ENCODE measurements around the gene ZHX3. TPM values are rescaled to one million over a fixed set of nuclear protein-coding genes. Genes with fewer than 3 reads are reported as not detected.

ZHX3 gene
- total RNA-seq, 2 donors from 2014 or later = 10.9 to 11.9 TPM

DNA sequence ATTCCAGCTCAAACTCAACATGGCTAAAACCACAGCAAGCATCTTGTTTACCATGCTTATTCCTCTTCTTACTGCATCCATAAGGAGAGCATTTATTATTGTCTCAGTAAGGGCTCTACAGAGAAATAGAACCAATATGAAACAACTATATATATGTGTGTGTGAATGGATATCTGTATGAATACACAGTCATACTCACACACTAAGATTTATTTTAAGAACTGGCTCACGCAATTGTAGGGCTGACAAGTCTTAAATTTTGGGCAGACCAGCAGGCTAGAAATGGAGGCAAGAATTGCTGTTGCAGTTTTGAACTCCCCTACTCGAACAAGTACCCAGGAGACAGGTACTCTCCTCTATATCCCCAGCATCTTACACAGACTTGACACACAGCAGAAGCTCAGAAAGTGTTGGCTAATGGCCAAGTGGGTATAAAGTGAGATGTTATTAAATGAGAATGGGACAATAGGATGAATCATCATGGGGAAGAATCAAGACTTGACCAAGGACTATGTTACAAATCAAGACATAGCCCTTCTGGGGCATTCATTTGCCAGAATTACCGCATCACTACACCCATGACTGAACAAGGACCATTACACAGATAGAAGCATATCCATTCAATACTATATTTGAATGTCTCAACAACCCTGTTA lies 13.0 kb downstream of the ZHX3 start:
- Histone ChIP-seq H3K9me3 (no peaks in the 10 kb centered on the region), H3K27ac (no peak overlapping the region), H3K27me3 (no peaks in the 10 kb centered on the region), H3K4me3 (no peak overlapping the region), H3K36me3 (replicated peaks in 1 of 2; ENCODE audit: insufficient read depth in 1 of 2, low read depth in 2 of 2) (no peaks in the 10 kb centered on the region), H3K4me1 (peaks cover 14% of the 10 kb centered on the region)
- intact Hi-C loops (cut with DNase I) = no loop called here
- 95 to 97% methylated on average over 3 of the region's 3 CpGs for WGBS, 2 donors
- ATAC-seq = no peak
- no peak for DNase-seq
- TF ChIP-seq, protein P1, sequence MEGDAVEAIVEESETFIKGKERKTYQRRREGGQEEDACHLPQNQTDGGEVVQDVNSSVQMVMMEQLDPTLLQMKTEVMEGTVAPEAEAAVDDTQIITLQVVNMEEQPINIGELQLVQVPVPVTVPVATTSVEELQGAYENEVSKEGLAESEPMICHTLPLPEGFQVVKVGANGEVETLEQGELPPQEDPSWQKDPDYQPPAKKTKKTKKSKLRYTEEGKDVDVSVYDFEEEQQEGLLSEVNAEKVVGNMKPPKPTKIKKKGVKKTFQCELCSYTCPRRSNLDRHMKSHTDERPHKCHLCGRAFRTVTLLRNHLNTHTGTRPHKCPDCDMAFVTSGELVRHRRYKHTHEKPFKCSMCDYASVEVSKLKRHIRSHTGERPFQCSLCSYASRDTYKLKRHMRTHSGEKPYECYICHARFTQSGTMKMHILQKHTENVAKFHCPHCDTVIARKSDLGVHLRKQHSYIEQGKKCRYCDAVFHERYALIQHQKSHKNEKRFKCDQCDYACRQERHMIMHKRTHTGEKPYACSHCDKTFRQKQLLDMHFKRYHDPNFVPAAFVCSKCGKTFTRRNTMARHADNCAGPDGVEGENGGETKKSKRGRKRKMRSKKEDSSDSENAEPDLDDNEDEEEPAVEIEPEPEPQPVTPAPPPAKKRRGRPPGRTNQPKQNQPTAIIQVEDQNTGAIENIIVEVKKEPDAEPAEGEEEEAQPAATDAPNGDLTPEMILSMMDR (IDR thresholded peaks at IDR 0.05) = no peak
- no peak for TF ChIP-seq POLR2A (IDR thresholded peaks at IDR 0.05)

DNA sequence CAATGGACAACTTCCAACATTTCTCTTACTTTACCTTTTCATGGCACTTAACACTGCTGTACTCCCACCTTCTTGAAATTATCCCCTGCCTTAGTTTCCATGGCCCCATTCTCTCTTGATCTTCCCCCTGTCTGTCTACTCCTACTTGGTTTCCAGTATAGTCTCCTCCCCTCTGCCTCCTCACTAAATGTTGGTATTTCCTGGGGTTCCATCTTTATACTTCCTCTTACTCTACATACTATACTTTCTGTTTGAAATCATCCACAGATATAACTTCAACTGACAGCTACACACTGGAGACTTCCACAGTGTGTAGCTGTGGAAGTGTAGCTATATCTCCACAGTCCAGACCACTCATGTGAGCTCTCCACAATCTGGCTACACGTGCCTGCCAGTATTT lies 13.5 kb downstream of the ZHX3 start:
- Histone ChIP-seq H3K4me3 (no peak overlapping the region), H3K36me3 (replicated peaks in 1 of 2; ENCODE audit: insufficient read depth in 1 of 2, low read depth in 2 of 2) (no peaks in the 10 kb centered on the region), H3K27me3 (no peaks in the 10 kb centered on the region), H3K4me1 (peaks cover 8% of the 10 kb centered on the region), H3K27ac (no peak overlapping the region), H3K9me3 (no peaks in the 10 kb centered on the region)
- TF ChIP-seq POLR2A (IDR thresholded peaks at IDR 0.05) = no peak
- TF ChIP-seq, protein P1 (IDR thresholded peaks at IDR 0.05) = no peak
- ATAC-seq (no peak), DNase-seq (no peak)
- WGBS, 2 donors = 77 to 93% methylated on average over 1 of the region's 1 CpG
- intact Hi-C loops (cut with DNase I) = no loop called here

DNA sequence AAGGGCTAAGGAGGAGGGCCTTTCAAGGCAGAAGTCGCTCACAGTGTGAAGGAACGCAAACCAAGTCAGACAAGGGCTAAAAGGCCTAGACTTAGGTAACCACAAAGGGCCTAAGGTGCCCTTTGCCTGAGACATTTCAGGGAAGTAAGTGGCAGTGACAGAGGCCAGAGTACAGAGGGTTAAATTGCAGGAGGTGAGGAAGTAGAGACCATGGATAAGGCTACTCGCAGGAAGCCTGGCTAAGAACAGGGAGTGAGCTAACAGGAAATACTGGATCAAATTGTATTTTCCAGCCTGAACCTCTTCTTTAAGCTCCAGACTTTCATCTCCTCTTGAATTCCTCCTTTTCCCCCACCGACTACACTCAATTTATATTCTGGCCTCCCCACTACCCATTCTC lies 16.6 kb downstream of the ZHX3 start:
- DNase-seq (no peak), ATAC-seq (no peak)
- WGBS, 2 donors = 75 to 78% methylated on average over 4 of the region's 4 CpGs
- H3K27me3 ChIP-seq = no peaks in the 10 kb centered on the region
- no peak overlapping the region for H3K27ac ChIP-seq
- no peak for TF ChIP-seq POLR2A (IDR thresholded peaks at IDR 0.05)
- TF ChIP-seq, protein P1 (IDR thresholded peaks at IDR 0.05) = no peak
- no peaks in the 10 kb centered on the region for H3K36me3 ChIP-seq (replicated peaks in 1 of 2; ENCODE audit: insufficient read depth in 1 of 2, low read depth in 2 of 2)
- H3K9me3 ChIP-seq = no peaks in the 10 kb centered on the region
- no peak overlapping the region for H3K4me3 ChIP-seq
- H3K4me1 ChIP-seq = peaks cover 4% of the 10 kb centered on the region
- intact Hi-C loops (cut with DNase I) = no loop called here

DNA sequence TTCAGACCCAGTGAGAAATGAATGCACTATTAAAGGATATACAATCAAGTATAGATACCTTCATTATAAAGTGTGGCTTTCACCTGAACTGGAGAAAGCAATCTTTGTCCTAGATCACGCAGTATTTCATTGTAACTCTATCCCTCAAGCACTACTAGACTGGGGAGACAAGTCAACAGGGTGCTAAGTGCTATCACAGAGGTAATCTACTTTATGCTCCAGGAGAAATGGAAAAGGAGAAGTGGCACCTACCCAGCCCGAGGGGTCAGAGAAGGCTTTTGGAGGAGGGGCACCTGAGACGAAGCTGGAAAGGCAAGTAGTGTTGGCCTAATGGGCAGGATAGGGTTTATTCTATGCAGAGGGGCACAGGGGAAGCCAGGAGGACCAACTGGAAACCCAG lies 17.1 kb downstream of the ZHX3 start:
- intact Hi-C loops (cut with DNase I) = no loop called here
- Histone ChIP-seq H3K4me1 (peaks cover 4% of the 10 kb centered on the region), H3K27ac (no peak overlapping the region), H3K36me3 (replicated peaks in 1 of 2; ENCODE audit: insufficient read depth in 1 of 2, low read depth in 2 of 2) (no peaks in the 10 kb centered on the region), H3K4me3 (no peak overlapping the region), H3K27me3 (no peaks in the 10 kb centered on the region), H3K9me3 (no peaks in the 10 kb centered on the region)
- DNase-seq (no peak), ATAC-seq (no peak)
- TF ChIP-seq, protein P1 (IDR thresholded peaks at IDR 0.05) = no peak
- 63 to 77% methylated on average over 3 of the region's 3 CpGs for whole genome bisulfite sequencing, 2 donors

DNA sequence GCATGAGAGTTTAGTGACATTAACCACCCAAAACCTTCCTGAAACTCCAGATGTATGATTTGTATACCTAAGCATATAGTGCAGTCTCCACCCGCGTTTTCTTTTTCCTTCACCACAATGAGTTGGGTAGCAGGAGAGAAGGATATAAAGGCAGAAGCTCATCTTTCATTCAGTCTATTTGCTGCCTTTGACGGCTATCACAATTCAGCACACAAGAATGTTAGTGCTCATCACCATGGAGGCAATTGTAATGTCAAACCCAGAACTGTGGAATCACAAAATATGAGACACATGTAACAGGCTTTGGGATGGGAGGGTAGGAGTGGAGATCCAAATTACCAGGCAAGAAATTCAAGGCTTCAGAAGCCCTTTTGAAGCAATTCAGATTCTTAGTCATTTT lies 17.6 kb downstream of the ZHX3 start:
- H3K27me3 ChIP-seq = no peaks in the 10 kb centered on the region
- H3K27ac ChIP-seq = no peak overlapping the region
- no peak for TF ChIP-seq POLR2A (IDR thresholded peaks at IDR 0.05)
- TF ChIP-seq, protein P1 (IDR thresholded peaks at IDR 0.05) = no peak
- H3K9me3 ChIP-seq = no peaks in the 10 kb centered on the region
- 84 to 87% methylated on average over 3 of the region's 3 CpGs for WGBS, 2 donors
- H3K4me3 ChIP-seq = no peak overlapping the region
- intact Hi-C loops (cut with DNase I) = no loop called here
- ATAC-seq = no peak
- no peak for DNase-seq
- H3K4me1 ChIP-seq = peaks cover 4% of the 10 kb centered on the region
- no peaks in the 10 kb centered on the region for H3K36me3 ChIP-seq (replicated peaks in 1 of 2; ENCODE audit: insufficient read depth in 1 of 2, low read depth in 2 of 2)
